ENCODE data around the gene ACVRL1.

ACVRL1 gene

DNA sequence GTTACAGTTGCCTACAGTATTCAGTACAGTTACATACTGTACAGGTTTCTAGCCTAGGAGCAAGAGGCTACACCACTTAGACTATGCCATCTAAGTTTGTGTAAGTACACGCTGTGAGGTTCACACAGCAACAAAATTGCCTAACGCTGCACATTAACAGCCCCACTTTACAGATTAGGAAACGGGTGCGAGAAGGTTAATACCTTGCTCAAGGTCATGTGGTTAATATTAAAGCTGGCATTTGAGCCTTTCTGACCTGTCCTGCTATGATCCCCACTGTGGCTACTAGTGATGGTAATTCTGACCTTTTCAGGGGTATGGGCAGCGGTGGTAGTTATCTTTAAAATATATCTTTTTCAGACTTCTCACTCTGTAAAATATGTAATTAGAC, 65.1 kb downstream of the ACVRL1 start:
- H3K36me3 ChIP-seq (ENCODE audit: control insufficient read depth, insufficient read depth, low read length), result no peaks in the 10 kb centered on the region
- H3K27me3 ChIP-seq (replicated peaks; ENCODE audit: control insufficient read depth, insufficient read depth, low read length), result no peaks in the 10 kb centered on the region
- TF ChIP-seq, protein P1, sequence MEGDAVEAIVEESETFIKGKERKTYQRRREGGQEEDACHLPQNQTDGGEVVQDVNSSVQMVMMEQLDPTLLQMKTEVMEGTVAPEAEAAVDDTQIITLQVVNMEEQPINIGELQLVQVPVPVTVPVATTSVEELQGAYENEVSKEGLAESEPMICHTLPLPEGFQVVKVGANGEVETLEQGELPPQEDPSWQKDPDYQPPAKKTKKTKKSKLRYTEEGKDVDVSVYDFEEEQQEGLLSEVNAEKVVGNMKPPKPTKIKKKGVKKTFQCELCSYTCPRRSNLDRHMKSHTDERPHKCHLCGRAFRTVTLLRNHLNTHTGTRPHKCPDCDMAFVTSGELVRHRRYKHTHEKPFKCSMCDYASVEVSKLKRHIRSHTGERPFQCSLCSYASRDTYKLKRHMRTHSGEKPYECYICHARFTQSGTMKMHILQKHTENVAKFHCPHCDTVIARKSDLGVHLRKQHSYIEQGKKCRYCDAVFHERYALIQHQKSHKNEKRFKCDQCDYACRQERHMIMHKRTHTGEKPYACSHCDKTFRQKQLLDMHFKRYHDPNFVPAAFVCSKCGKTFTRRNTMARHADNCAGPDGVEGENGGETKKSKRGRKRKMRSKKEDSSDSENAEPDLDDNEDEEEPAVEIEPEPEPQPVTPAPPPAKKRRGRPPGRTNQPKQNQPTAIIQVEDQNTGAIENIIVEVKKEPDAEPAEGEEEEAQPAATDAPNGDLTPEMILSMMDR (IDR thresholded peaks at IDR 0.05; ENCODE audit: insufficient read depth, low read length, poor library complexity, severe bottlenecking), result no peak
- no peak overlapping the region for H3K4me3 ChIP-seq (replicated peaks; ENCODE audit: low read depth, low read length)
- DNase-seq (ENCODE audit: extremely low read depth, insufficient read length), result no peak

DNA sequence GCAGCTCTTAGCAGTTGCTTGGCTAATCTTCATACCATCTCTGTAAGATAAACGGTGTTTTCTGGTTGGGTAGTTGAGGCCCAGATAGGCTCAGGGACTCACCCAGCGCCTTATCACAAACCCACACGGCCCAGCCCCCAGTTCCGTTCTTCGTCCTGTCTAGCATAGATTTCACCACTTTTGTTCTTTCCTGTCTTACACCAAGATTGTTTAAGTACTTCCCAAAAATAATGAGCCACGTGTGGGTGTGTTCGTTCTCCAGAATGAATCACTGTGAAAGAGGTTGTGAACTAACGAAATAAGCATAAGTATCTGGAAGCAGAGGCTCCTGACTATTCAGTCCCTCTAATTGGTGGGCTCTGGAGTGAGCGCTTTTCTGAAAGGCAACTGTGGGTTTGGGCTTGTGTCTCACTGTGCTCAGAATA, 65.6 kb downstream of the ACVRL1 start:
- DNase-seq (ENCODE audit: extremely low read depth, insufficient read length), result no peak

More for the DNA sequence above, 65.6 kb downstream of the ACVRL1 start:
- TF ChIP-seq, protein P1 (IDR thresholded peaks at IDR 0.05; ENCODE audit: insufficient read depth, low read length, poor library complexity, severe bottlenecking), result no peak
- H3K36me3 ChIP-seq (ENCODE audit: control insufficient read depth, insufficient read depth, low read length), result no peaks in the 10 kb centered on the region
- no peak overlapping the region for H3K4me3 ChIP-seq (replicated peaks; ENCODE audit: low read depth, low read length)
- H3K27me3 ChIP-seq (replicated peaks; ENCODE audit: control insufficient read depth, insufficient read depth, low read length), result no peaks in the 10 kb centered on the region; the same call in 1 of the 2 replicates

All from GM06990 (cell line).